ENCODE results near the gene BRI3BP.

Gene BRI3BP

GRCh38 chr12:125005652-125006051 lies 12.2 kb downstream of the BRI3BP start:
- no peak for TF ChIP-seq CTCF (IDR thresholded peaks at IDR 0.05; ENCODE audit: low read depth, low read length)
- no peak for DNase-seq (ENCODE audit: low read depth in 2 of 2)
- H3K4me3 ChIP-seq (replicated peaks in 1 of 2; ENCODE audit: low read depth in 2 of 2, low read length in 2 of 2): no peak overlapping the region

GRCh38 chr12:125006365-125006764 lies 12.9 kb downstream of the BRI3BP start:
- no peak for TF ChIP-seq CTCF (IDR thresholded peaks at IDR 0.05; ENCODE audit: low read depth, low read length)
- no peak for DNase-seq (ENCODE audit: low read depth in 2 of 2)
- no peak overlapping the region for H3K4me3 ChIP-seq (replicated peaks in 1 of 2; ENCODE audit: low read depth in 2 of 2, low read length in 2 of 2)

GRCh38 chr12:125013816-125014442 lies 20.5 kb downstream of the BRI3BP start:
- TF ChIP-seq CTCF (IDR thresholded peaks at IDR 0.05; ENCODE audit: low read depth, low read length): no peak
- no peak for DNase-seq (ENCODE audit: low read depth in 2 of 2)
- H3K4me3 ChIP-seq (replicated peaks in 1 of 2; ENCODE audit: low read depth in 2 of 2, low read length in 2 of 2): no peak overlapping the region

GRCh38 chr12:125014526-125014925 lies 21.1 kb downstream of the BRI3BP start:
- DNase-seq (ENCODE audit: low read depth in 2 of 2): no peak
- no peak overlapping the region for H3K4me3 ChIP-seq (replicated peaks in 1 of 2; ENCODE audit: low read depth in 2 of 2, low read length in 2 of 2)
- TF ChIP-seq CTCF (IDR thresholded peaks at IDR 0.05; ENCODE audit: low read depth, low read length): no peak

GRCh38 chr12:125015680-125016310 lies 22.4 kb downstream of the BRI3BP start:
- no peak for DNase-seq (ENCODE audit: low read depth in 2 of 2)
- H3K4me3 ChIP-seq (replicated peaks in 1 of 2; ENCODE audit: low read depth in 2 of 2, low read length in 2 of 2): no peak overlapping the region
- TF ChIP-seq CTCF (IDR thresholded peaks at IDR 0.05; ENCODE audit: low read depth, low read length): no peak

- no peak overlapping the region for H3K4me3 ChIP-seq (replicated peaks in 1 of 2; ENCODE audit: low read depth in 2 of 2, low read length in 2 of 2)
- TF ChIP-seq CTCF (IDR thresholded peaks at IDR 0.05; ENCODE audit: low read depth, low read length): no peak
- DNase-seq (ENCODE audit: low read depth in 2 of 2): no peak
These were observed 24.4 kb downstream of the BRI3BP start for GRCh38 chr12:125017801-125018200.

All from cardiac fibroblast (primary cell).